Jurkat, Clone E6-1 (cell line): Measurements from ENCODE around the gene KDM2A.

Experiments
- DNase-seq: peaks from one replicate; pipeline ENCODE4 v3.0.0-alpha.2; 2011; ENCODE audit warnings: low read depth, low spot score
- H3K4me3 ChIP-seq: 2 replicates; pipeline ENCODE4 v1.5.1; 2011; ENCODE audit warnings: mild to moderate bottlenecking, low read length, control low read depth, moderate library complexity

The KDM2A gene

GRCh38 chr11:67288452-67289225 lies 169.6 kb downstream of the KDM2A start:
- peak; percentile 82 for DNase-seq
- H3K4me3 ChIP-seq, result peak overlapping the region; percentile 80

- no peak for DNase-seq
- peak within 1 kb of the TSS; percentile 80 for H3K4me3 ChIP-seq
Measured at GRCh38 chr11:67289226-67289650, 170.2 kb downstream of the KDM2A start, which contains the start of gene ANKRD13D. ANKRD13D (plus strand) TSS chr11:67289303; CDS start chr11:67289461, 158 bp downstream.

GRCh38 chr11:67289651-67290479 lies 170.8 kb downstream of the KDM2A start:
- DNase-seq, result no peak
- peak overlapping the region; percentile 71 for H3K4me3 ChIP-seq

GRCh38 chr11:67290801-67291200 lies 171.7 kb downstream of the KDM2A start:
- no peak for DNase-seq
- H3K4me3 ChIP-seq, result no peak overlapping the region

- H3K4me3 ChIP-seq, result no peak overlapping the region
- no peak for DNase-seq
Measured at GRCh38 chr11:67291481-67292381, 172.7 kb downstream of the KDM2A start.

GRCh38 chr11:67292671-67293070 lies 173.6 kb downstream of the KDM2A start:
- H3K4me3 ChIP-seq, result no peak overlapping the region
- DNase-seq, result no peak

- DNase-seq, result no peak
- no peak overlapping the region for H3K4me3 ChIP-seq
Measured at GRCh38 chr11:67293090-67293489, 174.0 kb downstream of the KDM2A start.

GRCh38 chr11:67295846-67296245 lies 176.8 kb downstream of the KDM2A start:
- H3K4me3 ChIP-seq, result no peak overlapping the region
- DNase-seq, result no peak

- H3K4me3 ChIP-seq, result no peak overlapping the region
- no peak for DNase-seq
Measured at GRCh38 chr11:67298786-67299185, 179.7 kb downstream of the KDM2A start.

- no peak overlapping the region for H3K4me3 ChIP-seq
- no peak for DNase-seq
Measured at GRCh38 chr11:67299471-67300191, 180.6 kb downstream of the KDM2A start.

- H3K4me3 ChIP-seq, result no peak overlapping the region
- no peak for DNase-seq
Measured at GRCh38 chr11:67300256-67300755, 181.2 kb downstream of the KDM2A start.

GRCh38 chr11:67300756-67301312 lies 181.8 kb downstream of the KDM2A start:
- H3K4me3 ChIP-seq, result no peak overlapping the region
- no peak for DNase-seq

GRCh38 chr11:67301313-67301921 lies 182.4 kb downstream of the KDM2A start:
- no peak overlapping the region for H3K4me3 ChIP-seq
- no peak for DNase-seq

GRCh38 chr11:67301951-67302516 lies 183.0 kb downstream of the KDM2A start:
- no peak overlapping the region for H3K4me3 ChIP-seq
- no peak for DNase-seq

GRCh38 chr11:67302571-67303131 lies 183.6 kb downstream of the KDM2A start:
- H3K4me3 ChIP-seq, result no peak overlapping the region
- DNase-seq, result no peak

- no peak within 1 kb of the TSS for H3K4me3 ChIP-seq
- no peak for DNase-seq
Measured at GRCh38 chr11:67303132-67303834, 184.2 kb downstream of the KDM2A start, which contains the start of gene SSH3. SSH3 (plus strand) TSS chr11:67303530; CDS start chr11:67303626, 96 bp downstream.
